ENCODE data around the gene CACNG4. TPM values are rescaled to one million over a fixed set of nuclear protein-coding genes. Genes with fewer than 3 reads are reported as not detected.

Gene CACNG4
- total RNA-seq, 1 experiment from 2014 or later: not detected

GRCh38 chr17:67055041-67055443 is 90.5 kb downstream of the CACNG4 start:
- Histone ChIP-seq H4K20me1 (ENCODE audit: insufficient read depth) (no peaks in the 10 kb centered on the region), H3K9me3 (ENCODE audit: control insufficient read depth in 1 of 2, insufficient read depth in 1 of 2, low read depth in 1 of 2, low read length in 2 of 2) (no peaks in the 10 kb centered on the region), H2AFZ (ENCODE audit: low read depth, low read length, poor library complexity, severe bottlenecking) (no peak overlapping the region), H3K36me3 (ENCODE audit: control insufficient read depth in 1 of 2, insufficient read depth in 2 of 2, low read length in 2 of 2) (no peaks in the 10 kb centered on the region), H3K9ac (ENCODE audit: low read length) (no peak overlapping the region), H3K4me1 (ENCODE audit: control insufficient read depth in 1 of 2, insufficient read depth in 2 of 2, low read length in 2 of 2) (no peaks in the 10 kb centered on the region), H3K4me3 (replicated peaks in 1 of 2; ENCODE audit: low read depth in 1 of 2, low read length in 2 of 2) (no peak overlapping the region), H3K27me3 (ENCODE audit: insufficient read depth, low read length) (no peaks in the 10 kb centered on the region), H3K79me2 (ENCODE audit: insufficient read depth, low read length) (no peaks in the 10 kb centered on the region), H3K4me2 (ENCODE audit: low read length) (no peak overlapping the region), H3K9me2 (ENCODE audit: insufficient read depth) (no peaks in the 10 kb centered on the region), H3K27ac (ENCODE audit: low read depth, low read length) (no peak overlapping the region)
- BruUV-seq (replicated peaks): no TSS peak
- ATAC-seq (no peak), DNase-seq (ENCODE audit: low read depth, low spot score) (no peak)
- intact Hi-C loops (cut with micrococcal nuclease): no loop called here
- ChIA-PET POLR2A (no interaction called here), CTCF (no interaction called here), RAD21 (ENCODE audit: low non-redundant PET in 1 of 2, low total read pairs in 2 of 2, uncharacterized antibody in 2 of 2, unreplicated experiment in 2 of 2) (no interaction called here)
- TF ChIP-seq JUND (IDR thresholded peaks at IDR 0.05): no peak

- no peak for DNase-seq (ENCODE audit: low read depth, low spot score)
- Histone ChIP-seq H3K27me3 (ENCODE audit: insufficient read depth, low read length) (no peaks in the 10 kb centered on the region), H3K4me2 (ENCODE audit: low read length) (no peak overlapping the region), H4K20me1 (ENCODE audit: insufficient read depth) (no peaks in the 10 kb centered on the region), H3K27ac (ENCODE audit: low read depth, low read length) (no peak overlapping the region), H3K9me3 (ENCODE audit: control insufficient read depth in 1 of 2, insufficient read depth in 1 of 2, low read depth in 1 of 2, low read length in 2 of 2) (no peaks in the 10 kb centered on the region), H3K4me1 (ENCODE audit: control insufficient read depth in 1 of 2, insufficient read depth in 2 of 2, low read length in 2 of 2) (no peaks in the 10 kb centered on the region), H3K36me3 (ENCODE audit: control insufficient read depth in 1 of 2, insufficient read depth in 2 of 2, low read length in 2 of 2) (no peaks in the 10 kb centered on the region), H3K4me3 (replicated peaks in 1 of 2; ENCODE audit: low read depth in 1 of 2, low read length in 2 of 2) (no peak overlapping the region), H3K9me2 (ENCODE audit: insufficient read depth) (no peaks in the 10 kb centered on the region), H3K79me2 (ENCODE audit: insufficient read depth, low read length) (no peaks in the 10 kb centered on the region), H3K9ac (ENCODE audit: low read length) (no peak overlapping the region), H2AFZ (ENCODE audit: low read depth, low read length, poor library complexity, severe bottlenecking) (no peak overlapping the region)
- CTCF ChIA-PET: no interaction called here
- POLR2A ChIA-PET: no interaction called here
- TF ChIP-seq POLR2A (IDR thresholded peaks at IDR 0.05; ENCODE audit: borderline replicate concordance, extremely low read depth, insufficient read depth, insufficient read length): no peak
- TF ChIP-seq REST (IDR thresholded peaks at IDR 0.05; ENCODE audit: low read depth): no peak
- TF ChIP-seq RAD21 (IDR thresholded peaks at IDR 0.05; ENCODE audit: low read depth): no peak
- no peak for TF ChIP-seq SRF (IDR thresholded peaks at IDR 0.05; ENCODE audit: low read depth)
- TF ChIP-seq, protein P1, sequence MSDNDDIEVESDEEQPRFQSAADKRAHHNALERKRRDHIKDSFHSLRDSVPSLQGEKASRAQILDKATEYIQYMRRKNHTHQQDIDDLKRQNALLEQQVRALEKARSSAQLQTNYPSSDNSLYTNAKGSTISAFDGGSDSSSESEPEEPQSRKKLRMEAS (IDR thresholded peaks at IDR 0.05): no peak
- no peak for TF ChIP-seq ELF1 (IDR thresholded peaks at IDR 0.05; ENCODE audit: borderline replicate concordance, low read depth)
- no peak for TF ChIP-seq EGR1 (IDR thresholded peaks at IDR 0.05; ENCODE audit: low read depth)
- no peak for TF ChIP-seq POLR2AphosphoS5 (IDR thresholded peaks at IDR 0.05; ENCODE audit: low read depth, low read length)
- no peak for TF ChIP-seq JUND (IDR thresholded peaks at IDR 0.05)
- no peak; the same call in 1 of the 2 replicates for ATAC-seq
- no TSS peak for BruUV-seq (replicated peaks)
- RAD21 ChIA-PET (ENCODE audit: low non-redundant PET in 1 of 2, low total read pairs in 2 of 2, uncharacterized antibody in 2 of 2, unreplicated experiment in 2 of 2): no interaction called here
- intact Hi-C loops (cut with micrococcal nuclease): no loop called here
These were observed 91.6 kb downstream of the CACNG4 start for GRCh38 chr17:67055811-67056745.

Measured in HCT116 (cell line).